G401.6 (cell line): Measurements from ENCODE around the gene RAB14.
"Not testable (repeated sequence)": the region's sequence is repeated elsewhere in the genome, so short reads cannot be mapped to it uniquely, and the experiment has no call there.

Source experiments
- FAIRE-seq: peaks from 2 replicates; lab custom pipeline; 2012; peaks lifted over from hg19 to GRCh38; lab: Jason Lieb, UNC

RAB14 gene

GRCh38 chr9:121189660-121190059 is 12.0 kb downstream of the RAB14 start:
- no peak for FAIRE-seq

GRCh38 chr9:121189006-121189405 is 12.7 kb downstream of the RAB14 start:
- no peak for FAIRE-seq

GRCh38 chr9:121187636-121188305 is 13.9 kb downstream of the RAB14 start:
- FAIRE-seq: no peak

GRCh38 chr9:121185774-121186403 is 15.8 kb downstream of the RAB14 start:
- no peak for FAIRE-seq

GRCh38 chr9:121185178-121185745 is 16.4 kb downstream of the RAB14 start:
- no peak for FAIRE-seq

GRCh38 chr9:121184463-121184862 is 17.2 kb downstream of the RAB14 start:
- no peak for FAIRE-seq

- no peak for FAIRE-seq
Measured at GRCh38 chr9:121183666-121184423, 17.8 kb downstream of the RAB14 start.

- no peak for FAIRE-seq
Measured at GRCh38 chr9:121182989-121183388, 18.7 kb downstream of the RAB14 start.

- no peak for FAIRE-seq
Measured at GRCh38 chr9:121182101-121182836, 19.4 kb downstream of the RAB14 start.

GRCh38 chr9:121179930-121180681 is 21.6 kb downstream of the RAB14 start:
- no peak for FAIRE-seq

GRCh38 chr9:121179373-121179721 is 22.3 kb downstream of the RAB14 start:
- not testable (repeated sequence) for FAIRE-seq

GRCh38 chr9:121178676-121179372 is 22.8 kb downstream of the RAB14 start:
- FAIRE-seq: no peak

GRCh38 chr9:121173501-121173900 is 28.2 kb downstream of the RAB14 start:
- FAIRE-seq: no peak

- no peak for FAIRE-seq
Measured at GRCh38 chr9:121172726-121173487, 28.8 kb downstream of the RAB14 start.

GRCh38 chr9:121171236-121171635 is 30.4 kb downstream of the RAB14 start:
- FAIRE-seq: no peak

GRCh38 chr9:121169094-121169601 is 32.5 kb downstream of the RAB14 start:
- FAIRE-seq: no peak

- FAIRE-seq: no peak
Measured at GRCh38 chr9:121168052-121168451, 33.6 kb downstream of the RAB14 start.

GRCh38 chr9:121160025-121160424 is 41.6 kb downstream of the RAB14 start:
- no peak for FAIRE-seq

GRCh38 chr9:121157939-121158338 is 43.7 kb downstream of the RAB14 start:
- FAIRE-seq: no peak

- FAIRE-seq: no peak
Measured at GRCh38 chr9:121156263-121156731, 45.4 kb downstream of the RAB14 start.
